HG03575 (cell line): ENCODE results near the gene ASTN2.

Source experiments
- ATAC-seq: cut with Tn5 transposase; IDR thresholded peaks from one replicate; pipeline ENCODE4 v1.9.1; 2021; ENCODE audit not compliant: unreplicated experiment, insufficient number of reproducible peaks, low FRiP score; ENCODE audit errors: extremely low read depth

The ASTN2 gene

DNA sequence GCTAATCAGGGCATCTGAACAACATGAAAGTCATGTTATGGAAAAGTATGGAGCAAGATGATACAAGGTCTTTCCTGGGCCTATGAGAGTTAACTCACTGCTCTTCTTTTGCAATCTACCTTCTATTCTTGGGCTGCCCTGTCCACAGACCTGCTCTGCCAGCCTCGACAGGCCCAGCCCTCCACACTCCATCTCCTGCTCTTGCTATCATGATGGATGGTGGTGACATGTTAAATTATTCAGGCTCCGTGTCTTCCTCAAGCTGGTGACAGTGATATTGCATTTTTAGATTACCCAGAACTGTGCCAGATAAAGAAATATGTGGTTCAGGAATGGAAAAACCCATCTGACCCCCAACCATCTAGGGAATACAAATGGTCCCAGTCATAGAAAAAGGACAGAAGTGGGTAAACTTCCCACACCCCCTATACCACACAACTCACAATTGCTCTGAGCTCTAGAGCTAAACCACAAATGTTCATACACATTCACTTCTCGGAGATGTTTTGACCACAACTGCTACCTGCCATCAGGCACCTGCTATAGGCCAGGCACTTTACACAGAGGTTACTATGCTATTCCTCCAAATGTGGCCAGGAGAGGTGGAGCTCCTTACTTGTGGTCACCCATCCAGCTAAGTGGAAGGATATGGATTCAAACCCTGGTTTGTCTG is 311.3 kb downstream of the ASTN2 start:
- ATAC-seq, result no peak

DNA sequence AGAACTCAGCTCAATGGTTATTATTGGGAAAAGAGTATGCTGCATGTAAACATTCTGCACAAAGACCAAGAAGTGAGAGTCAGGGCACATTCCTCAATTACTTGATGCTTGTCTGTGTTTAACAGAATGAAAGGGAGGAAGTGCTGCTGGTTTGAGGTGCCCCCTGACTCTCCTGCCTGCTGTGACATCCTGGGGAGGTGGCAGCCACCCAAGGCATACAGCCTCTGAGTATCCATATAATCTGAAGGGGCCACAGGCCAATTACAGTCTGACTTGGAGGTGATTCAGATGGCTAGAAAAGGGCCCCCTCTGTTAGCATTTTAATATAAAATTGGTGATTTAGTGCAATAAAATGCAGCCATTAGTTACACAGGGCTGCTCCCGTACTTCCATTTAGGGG is 313.8 kb downstream of the ASTN2 start:
- ATAC-seq, result no peak

DNA sequence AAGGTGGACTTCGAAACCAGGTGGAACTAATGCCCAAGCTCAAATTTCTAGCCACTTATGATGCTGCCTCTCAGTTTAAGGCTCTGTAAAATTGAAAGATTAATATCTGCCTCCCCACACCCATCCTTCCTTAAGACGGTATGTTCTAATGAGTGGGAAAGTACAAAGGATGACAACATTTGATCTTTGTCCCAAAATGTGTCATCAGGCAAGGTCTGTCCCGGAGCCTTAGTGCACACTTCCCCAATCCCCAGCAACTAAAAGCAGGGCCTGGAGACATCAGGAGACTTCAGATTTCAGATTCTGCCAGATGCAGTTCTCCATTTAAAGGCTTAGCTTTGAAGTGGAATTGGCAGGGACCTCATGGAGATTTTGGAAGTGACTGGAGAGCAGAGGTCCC is 316.5 kb downstream of the ASTN2 start:
- no peak for ATAC-seq

DNA sequence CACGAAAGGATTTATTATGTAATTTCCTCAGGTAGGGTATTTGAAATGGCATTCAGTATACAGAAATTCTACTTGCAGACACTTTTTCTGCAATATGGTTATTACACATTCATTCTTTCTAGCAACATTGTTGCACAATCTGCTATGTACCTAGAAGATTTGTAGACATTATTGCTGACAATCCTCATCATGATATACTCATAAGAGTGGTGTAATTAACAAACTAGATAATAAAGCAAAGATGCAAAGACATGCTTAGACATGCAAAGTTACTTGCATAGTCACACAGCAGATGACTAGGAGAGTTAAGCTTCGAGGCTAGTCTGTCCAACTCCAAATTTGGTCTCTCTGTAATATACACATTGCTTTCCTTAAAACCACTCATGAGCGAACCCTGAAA is 317.1 kb downstream of the ASTN2 start:
- no peak for ATAC-seq

DNA sequence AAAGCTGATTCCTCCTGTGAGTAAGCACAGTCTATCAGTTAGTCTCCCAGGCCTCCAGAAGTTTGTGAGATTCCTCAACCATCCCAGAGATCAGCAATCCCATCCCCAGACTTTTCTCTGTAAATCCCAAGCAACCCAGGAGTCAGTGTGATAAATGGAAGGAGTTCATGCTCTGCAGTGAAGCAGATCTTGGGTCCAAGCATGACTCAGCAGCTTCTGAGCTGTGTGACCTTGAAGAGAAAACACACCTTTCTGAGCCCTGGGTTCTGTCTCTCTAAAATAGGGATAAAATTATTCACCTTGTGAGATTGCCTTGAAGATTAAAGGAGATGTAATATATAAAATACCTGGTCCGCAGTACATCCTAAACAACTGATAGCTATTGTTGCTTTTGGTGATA is 318.7 kb downstream of the ASTN2 start:
- no peak for ATAC-seq

DNA sequence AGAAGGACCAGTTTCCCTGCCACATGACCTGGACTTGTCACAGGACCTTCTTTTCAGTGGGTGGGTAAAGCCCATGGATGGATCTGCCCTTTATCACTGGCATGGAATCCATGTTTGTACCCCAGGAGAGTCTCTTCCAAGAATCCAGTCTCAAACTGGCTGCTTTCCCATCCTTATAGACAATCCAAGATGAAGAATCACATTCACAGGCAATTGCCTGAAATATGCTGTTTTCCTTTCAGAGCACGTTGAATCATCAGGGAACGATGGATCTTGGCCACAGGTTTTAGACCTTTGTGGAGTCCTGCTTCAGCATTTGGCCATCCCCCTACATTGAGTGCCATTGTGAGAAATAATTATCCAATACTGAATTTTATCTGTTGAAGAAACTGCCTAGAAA is 319.8 kb downstream of the ASTN2 start:
- no peak for ATAC-seq

DNA sequence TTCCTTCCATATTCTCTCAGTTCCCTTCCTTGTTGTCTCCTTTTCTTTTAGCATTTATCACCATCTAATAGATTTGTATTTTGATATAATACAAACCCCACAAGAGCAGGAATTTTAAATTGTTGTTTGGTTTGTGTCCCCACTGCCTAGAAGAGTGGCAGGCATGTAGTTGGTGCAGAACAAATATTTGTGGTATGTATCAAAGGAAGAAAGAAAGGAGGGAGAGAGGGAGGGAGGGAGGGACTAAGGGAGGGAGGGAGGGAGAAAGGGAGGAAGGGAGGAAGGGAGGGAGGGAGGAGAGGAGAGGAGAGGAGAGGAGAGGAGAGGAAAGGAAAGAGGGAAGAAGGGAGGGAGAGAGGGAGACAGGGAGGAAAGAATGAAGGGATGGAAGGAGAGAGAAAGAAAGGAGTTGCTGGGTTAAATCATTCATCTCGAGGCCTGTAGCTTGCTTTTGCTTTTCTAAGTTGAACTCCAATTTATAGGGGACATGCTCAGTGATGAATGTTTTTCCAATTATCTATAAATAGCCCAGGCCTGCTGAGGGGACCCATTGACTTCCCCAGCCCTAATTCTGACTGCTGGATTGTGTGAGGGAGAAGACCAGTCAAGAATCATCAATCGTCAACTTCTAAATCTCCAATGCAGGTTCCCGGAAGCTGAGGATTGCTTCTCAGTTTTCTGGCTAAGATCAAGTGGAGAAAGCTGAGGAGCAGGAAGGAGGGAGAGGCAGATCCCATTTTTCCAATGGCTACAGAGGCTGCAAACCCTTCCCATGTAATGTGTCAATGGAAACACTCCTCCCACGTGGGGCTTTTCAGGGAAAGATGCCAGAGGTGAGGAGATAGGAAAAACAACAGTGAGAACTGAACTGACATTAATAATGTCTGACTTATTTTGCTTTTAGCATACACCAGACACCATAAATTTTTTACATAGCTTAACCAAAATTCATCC is 320.7 kb downstream of the ASTN2 start:
- ATAC-seq, result no peak

DNA sequence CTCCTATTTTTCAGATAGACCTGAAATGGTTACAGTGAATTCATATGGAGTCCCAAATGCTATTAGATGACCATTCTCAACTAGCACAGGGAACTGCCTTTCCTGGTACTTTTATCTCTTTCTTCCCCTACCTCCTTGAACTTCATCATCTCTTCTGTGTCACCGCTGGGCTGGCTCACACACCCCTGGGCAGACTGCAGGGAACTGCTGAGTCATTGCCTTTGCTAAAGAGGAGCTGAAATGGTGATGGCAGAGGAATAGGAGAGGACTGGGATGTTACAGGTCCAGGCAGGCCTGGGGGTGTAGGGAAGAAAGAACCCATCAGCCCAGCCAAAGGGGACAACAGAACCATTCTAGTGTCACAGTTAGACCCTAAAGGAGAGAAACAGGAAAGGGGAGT is 322.3 kb downstream of the ASTN2 start:
- no peak for ATAC-seq

DNA sequence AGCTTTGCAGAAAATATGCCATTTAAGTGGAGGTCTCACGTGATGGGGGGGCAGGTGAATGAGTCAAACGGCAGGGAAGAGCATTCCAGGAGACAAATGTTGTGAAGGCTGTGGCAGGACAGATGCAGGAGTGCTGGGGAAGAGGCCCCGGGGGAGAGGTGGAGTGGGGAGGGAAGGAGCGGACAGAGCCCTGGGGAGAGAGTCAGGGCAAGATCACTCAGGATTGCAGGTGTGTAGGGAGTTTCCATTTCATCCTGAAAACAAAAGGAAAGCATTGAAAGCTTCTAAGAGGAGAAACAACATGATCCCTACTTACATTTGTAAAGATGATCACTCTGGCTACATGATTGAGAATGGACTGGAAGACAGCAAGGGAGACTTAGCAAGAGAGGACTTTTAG is 323.3 kb downstream of the ASTN2 start:
- no peak for ATAC-seq

DNA sequence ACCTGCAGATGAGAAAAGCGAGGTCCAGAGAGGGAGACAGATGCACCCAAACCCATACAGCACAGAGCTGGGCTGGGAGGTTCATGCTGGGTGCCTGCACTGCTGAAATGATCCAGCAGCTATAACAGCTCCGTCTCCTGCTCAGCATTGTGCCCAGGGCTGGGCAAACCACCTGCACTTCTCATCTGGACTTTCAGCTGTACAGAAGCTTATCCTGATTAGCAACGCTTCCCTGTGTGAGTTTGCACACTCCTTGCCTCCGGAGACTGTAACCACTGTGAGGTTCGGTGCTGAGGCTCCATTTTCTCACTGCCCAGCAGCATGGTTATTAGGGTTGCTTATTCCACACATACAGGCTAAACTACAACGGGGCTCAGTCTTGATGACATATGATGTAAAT is 326.1 kb downstream of the ASTN2 start:
- ATAC-seq, result no peak

DNA sequence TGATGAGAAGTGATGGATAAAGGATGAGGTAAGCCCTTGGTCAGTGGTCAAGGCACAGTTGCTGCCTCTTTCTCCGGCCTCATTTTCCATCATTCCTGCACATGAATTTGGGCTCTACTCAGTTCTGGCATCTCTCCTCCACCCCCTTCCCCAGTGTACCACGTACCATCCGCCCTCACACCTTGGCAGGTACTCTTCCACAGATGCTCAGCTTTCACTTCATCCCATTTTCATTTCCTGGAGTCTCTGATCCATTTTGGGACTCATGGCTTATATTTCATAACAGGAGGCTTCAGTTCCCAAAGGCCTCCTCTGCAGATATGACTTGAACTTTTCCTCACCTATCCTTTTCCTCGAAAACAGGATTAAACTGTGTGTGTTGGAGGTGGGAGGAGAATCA is 326.7 kb downstream of the ASTN2 start:
- ATAC-seq, result no peak

DNA sequence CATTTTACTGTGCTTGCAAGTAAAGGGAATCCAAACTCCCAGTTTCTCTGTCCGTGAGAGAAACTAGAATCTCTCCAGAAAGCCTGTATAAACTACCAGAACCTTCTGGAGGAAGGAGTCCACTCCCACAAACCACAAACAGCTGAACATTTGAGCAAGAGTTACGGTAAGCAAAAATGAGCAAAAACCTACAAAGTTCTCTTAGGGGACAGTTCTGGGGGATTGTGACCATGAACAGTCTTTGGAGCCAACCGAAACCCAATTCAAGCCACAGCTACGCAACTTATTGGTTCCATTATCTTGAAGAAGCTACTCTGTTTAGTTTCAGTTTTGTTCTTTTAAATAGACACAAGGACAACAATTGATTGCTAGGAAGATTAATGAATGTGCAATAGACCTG is 330.6 kb downstream of the ASTN2 start:
- no peak for ATAC-seq

DNA sequence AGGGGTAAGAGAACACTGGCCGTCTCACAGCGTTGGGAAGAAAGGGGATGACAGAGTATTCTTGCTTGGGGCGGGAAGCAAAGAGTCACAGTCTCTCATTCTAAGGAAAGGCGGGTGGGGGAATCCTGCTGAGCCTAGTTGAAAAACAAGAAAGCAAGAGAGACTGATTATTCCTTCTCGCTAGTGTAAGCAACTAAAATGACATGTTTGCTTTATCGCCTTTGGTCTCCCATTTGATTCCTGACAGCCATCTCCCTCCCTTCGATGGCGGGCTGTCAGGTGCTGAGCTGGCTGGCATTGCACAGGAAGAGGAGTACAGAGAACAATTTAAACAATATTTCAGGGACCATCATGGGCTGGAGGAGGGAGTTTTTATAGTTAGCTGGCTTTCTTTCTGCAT is 331.3 kb downstream of the ASTN2 start:
- ATAC-seq, result no peak

DNA sequence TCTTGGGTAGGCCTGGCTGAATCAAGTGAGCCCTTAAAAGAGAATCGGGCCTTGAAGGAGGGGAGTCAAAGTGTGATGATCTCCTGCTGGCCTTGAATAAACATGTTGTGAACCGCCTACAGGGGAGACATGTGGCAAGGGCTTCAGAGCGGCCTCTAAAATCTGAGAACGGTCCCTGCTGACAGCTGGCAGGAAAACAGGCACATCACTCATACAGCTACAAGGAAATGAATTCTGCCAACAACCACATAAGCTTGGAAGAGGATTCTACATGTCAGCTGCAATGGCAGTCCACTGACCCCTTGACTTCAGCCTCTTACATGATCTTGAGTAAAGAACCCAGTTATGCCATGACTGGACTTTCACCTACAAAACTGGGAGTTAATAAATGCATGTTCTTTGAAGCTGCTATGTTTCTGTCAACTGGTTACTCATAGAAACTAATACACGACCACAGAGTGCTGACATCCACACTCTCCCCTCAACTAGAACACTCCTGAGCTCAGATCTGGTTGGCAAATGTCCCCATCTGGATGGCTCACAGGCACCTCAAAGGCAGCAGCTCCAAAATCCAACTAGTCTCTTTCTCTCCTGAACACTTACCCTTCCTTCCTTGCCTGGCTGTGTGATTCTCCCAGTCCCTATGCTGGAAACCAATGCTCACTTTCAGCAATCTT is 333.1 kb downstream of the ASTN2 start:
- ATAC-seq, result no peak

DNA sequence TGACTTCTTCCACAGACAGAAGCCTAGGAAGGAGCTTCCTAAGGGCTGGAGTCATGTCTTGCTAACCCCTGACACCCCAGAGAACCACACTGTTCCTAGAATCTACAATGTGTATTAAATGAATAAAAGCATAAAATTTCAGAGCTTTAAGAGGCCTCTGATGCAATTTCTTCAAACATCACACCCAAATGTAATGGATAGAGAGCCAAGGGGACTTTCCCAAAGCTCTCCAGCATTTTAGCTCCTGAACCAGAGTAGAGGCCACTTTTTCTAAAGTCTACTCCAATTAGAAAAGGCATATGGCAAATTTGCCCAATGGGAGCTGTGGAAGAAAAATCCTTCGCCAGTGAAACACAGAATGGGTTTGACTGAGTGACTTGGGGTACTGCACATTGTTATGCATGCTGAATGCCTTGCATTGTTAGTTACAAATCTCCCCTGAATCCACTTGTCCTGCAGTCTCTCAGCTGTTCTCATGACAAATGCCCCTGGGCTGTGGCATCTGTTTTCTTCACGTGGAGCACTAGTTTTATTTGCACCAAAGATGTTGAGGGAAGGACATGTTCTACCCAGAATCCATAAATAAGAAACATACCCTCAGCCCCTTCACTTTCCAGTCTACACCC is 334.0 kb downstream of the ASTN2 start:
- no peak for ATAC-seq

DNA sequence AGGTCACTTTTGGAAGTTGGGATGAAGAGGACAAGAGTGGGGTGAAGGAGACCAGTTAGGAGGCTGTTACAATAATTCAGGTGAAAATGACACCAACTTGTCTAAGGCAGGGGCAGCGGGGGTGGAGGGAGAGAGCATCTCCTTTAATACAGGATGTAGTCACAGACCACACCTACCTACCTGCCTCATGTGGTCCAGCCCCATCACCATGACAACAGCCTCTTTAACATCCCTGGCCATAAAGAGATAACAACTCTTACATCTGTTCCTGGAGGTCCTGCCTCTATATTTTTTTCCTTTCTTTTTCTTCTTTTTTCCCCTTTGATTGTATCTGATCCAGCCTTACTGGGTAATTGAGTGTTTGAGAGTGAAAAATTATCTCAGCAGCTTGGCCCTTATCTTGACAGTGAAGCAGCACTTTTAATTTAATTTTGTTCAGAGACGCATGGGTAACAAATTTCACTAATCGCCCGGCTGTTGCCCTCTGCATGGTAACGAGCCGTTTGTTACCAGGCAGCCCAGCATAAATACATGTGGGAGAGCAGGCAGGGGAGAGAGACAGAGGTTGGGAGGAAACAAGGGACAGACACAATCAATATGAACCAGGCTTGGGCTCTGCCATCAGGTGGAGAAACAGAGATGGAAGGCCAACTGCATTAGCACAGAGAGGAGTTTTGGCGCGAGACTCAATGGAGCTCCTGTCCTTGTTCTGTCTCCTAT is 338.1 kb downstream of the ASTN2 start:
- no peak for ATAC-seq

DNA sequence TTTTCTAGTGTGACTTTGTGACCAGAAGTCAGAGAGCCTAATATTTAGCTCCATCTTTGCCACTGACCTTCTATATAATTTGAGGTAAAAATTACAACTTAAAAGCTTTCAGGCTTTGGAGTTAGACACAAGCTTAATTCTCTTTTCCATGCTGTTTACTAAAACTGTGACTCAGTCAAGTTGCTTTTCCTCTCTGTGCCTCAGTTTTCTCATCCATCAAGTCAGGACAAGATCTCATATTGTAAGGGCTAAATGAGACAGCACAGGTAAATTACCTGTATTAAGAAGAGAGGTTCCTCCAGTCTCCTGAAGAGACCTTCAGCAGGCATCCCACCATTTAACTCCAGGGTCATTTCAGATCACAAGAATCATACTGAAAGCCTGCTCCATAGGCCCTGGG is 339.2 kb downstream of the ASTN2 start:
- ATAC-seq, result no peak

DNA sequence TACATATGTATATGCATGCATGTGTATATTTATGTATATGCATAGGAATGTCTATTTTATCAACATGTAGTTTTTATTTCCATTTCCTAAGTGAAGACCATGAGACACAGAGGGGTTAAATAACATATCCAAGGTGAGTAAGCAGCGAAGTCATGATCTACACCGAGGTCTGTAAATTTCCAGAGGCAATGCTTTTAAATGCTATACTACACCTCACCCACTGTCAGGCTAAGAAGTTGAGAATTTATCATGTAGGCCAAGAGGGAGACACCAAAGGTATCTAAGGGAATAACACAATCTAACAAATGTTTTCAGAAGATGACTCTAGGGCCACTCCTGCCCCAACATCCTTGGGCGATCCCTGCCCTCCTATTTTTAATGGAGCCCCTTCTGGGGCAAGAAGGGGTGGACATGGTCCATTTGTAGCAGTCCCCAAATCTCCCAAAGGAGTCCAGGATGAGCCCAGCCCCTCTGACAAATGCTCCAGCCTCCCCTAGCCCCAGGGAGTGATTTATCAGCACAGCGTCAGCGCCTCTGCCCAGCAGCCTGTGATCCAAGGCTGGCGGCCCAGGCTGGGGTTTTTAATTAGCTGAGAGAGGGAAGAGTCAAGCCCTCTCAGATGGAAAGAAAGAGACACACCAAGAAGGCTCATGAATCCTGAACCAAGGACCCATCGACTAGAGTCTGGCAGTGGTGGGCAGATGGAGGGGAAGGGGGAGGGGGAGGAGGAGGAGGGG is 339.9 kb downstream of the ASTN2 start:
- ATAC-seq, result no peak
